ENCODE measurements around the gene SH3RF3. TPM values are rescaled to one million over a fixed set of nuclear protein-coding genes. Genes with fewer than 3 reads are reported as not detected.

SH3RF3 gene
- total and polyA plus RNA-seq, 2 of the 13 experiments (the other 11 are each of a cell fraction or from before 2014, with no cell fraction given): 0.04 TPM; not detected in 1

DNA sequence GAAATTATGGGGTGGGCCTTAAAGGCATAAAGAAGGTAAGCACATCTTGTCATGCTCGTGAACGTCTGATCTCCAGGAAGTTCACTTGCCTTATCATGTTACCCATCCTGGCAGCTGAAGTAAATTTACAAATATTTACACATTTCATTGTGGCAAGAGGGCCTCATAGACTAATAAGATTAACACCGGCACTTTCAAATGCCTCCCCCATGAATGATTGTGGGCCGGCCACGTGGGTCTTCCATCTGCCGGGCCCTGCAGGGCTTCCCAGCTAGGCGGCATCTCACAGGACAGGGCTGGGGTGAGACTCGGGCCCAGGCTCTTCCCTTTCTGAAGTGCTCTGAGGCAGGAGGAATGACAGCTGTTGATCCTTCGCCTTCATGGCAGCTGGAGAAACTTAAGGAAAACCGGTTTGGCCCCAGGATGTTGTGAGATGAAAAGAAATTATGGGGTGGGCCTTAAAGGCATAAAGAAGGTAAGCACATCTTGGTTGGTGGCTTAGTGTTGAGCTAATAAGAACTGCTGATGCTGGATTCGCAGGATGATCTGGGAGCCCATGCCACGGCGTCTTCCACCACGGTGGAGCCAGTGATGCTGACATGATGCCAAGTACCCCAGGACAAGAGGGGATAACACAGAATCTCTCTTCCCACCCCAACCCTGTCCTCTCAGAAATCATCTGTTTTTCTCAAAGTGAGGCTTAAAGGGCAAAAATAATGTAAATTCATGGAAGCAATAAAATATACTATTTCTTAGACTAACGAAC lies 308.5 kb downstream of the SH3RF3 start:
- 50% methylated on average over 14 of the region's 15 CpGs for WGBS (ENCODE audit: low lambda C conversion rate)
- H3K9ac ChIP-seq (ENCODE audit: insufficient read depth, low read depth, low read length): no peak overlapping the region
- in situ Hi-C loops (cut with HindIII; ENCODE audit: extremely low pct_ligation_motif_present, low pct_unique_long_range_greater_than_20kb): no loop called here
- FAIRE-seq (no peak), DNase-seq (ENCODE audit: low spot score) (no peak), ATAC-seq (no peak; the same call in 2 of the 3 replicates)
- H3K4me3 ChIP-seq (replicated peaks in 1 of 3; ENCODE audit: insufficient read depth in 1 of 3, low read depth in 2 of 3, low read length in 3 of 3): no peak overlapping the region
- no peaks in the 10 kb centered on the region for H3K4me1 ChIP-seq (ENCODE audit: insufficient read depth, low read length)
- H3K36me3 ChIP-seq (replicated peaks in 1 of 2; ENCODE audit: control insufficient read depth in 1 of 2, insufficient read depth in 2 of 2, low read length in 2 of 2): no peaks in the 10 kb centered on the region
- TF ChIP-seq, protein P1, sequence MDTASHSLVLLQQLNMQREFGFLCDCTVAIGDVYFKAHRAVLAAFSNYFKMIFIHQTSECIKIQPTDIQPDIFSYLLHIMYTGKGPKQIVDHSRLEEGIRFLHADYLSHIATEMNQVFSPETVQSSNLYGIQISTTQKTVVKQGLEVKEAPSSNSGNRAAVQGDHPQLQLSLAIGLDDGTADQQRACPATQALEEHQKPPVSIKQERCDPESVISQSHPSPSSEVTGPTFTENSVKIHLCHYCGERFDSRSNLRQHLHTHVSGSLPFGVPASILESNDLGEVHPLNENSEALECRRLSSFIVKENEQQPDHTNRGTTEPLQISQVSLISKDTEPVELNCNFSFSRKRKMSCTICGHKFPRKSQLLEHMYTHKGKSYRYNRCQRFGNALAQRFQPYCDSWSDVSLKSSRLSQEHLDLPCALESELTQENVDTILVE (CRISPR knock-in tag; IDR thresholded peaks at IDR 0.05): no peak
- TF ChIP-seq PTBP1 (IDR thresholded peaks at IDR 0.05; ENCODE audit: low read depth, low read length, poor library complexity, severe bottlenecking) (no peak), ZNF891 (CRISPR knock-in tag; IDR thresholded peaks at IDR 0.05) (no peak), ZNF264 (CRISPR knock-in tag; IDR thresholded peaks at IDR 0.05) (no peak), ZNF10 (CRISPR knock-in tag; IDR thresholded peaks at IDR 0.05; ENCODE audit: borderline replicate concordance, low read depth) (no peak), U2AF2 (IDR thresholded peaks at IDR 0.05; ENCODE audit: low read depth, low read length) (no peak), CBX5 (CRISPR knock-in tag; IDR thresholded peaks at IDR 0.05; ENCODE audit: borderline replicate concordance) (no peak), SSRP1 (CRISPR knock-in tag; IDR thresholded peaks at IDR 0.05) (no peak), ZSCAN30 (CRISPR knock-in tag; IDR thresholded peaks at IDR 0.05) (no peak), NFIB (CRISPR knock-in tag; IDR thresholded peaks at IDR 0.05; ENCODE audit: borderline replicate concordance) (no peak), KDM5B (CRISPR knock-in tag; IDR thresholded peaks at IDR 0.05; ENCODE audit: borderline replicate concordance) (no peak)
- TF ChIP-seq, protein P2, sequence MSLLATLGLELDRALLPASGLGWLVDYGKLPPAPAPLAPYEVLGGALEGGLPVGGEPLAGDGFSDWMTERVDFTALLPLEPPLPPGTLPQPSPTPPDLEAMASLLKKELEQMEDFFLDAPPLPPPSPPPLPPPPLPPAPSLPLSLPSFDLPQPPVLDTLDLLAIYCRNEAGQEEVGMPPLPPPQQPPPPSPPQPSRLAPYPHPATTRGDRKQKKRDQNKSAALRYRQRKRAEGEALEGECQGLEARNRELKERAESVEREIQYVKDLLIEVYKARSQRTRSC (CRISPR knock-in tag; IDR thresholded peaks at IDR 0.05; ENCODE audit: low read depth): no peak
- TF ChIP-seq, protein P3, sequence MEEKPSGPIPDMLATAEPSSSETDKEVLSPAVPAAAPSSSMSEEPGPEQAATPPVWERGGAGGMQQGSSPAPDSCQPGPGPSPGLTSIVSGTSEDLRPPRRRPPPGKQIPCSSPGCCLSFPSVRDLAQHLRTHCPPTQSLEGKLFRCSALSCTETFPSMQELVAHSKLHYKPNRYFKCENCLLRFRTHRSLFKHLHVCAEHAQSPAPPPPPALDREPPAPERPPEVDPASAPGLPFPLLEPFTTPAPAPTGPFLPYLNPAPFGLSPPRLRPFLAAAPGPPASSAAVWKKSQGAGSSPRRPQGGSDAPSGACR (CRISPR knock-in tag; IDR thresholded peaks at IDR 0.05): no peak
- BruUV-seq (replicated peaks): no TSS peak
- ChIA-PET CTCF (ENCODE audit: low intra/inter-chr PET ratio, low total read pairs) (no interaction called here), POLR2A (no interaction called here)
- no peaks in the 10 kb centered on the region for H4K20me1 ChIP-seq (ENCODE audit: insufficient read depth, low read length)
- peaks cover 10% of the 10 kb centered on the region for H3K9me3 ChIP-seq (ENCODE audit: low read length)
- H2AFZ ChIP-seq (ENCODE audit: low read length): no peak overlapping the region
- no peak overlapping the region for H3K4me2 ChIP-seq (ENCODE audit: low read depth, low read length)
- intact Hi-C loops (cut with micrococcal nuclease; ENCODE audit: unreplicated experiment): no loop called here
- no peak overlapping the region for H3K27ac ChIP-seq (ENCODE audit: extremely low read length, insufficient read depth, low read length)
- no peaks in the 10 kb centered on the region for H3K79me2 ChIP-seq (ENCODE audit: insufficient read depth, low read length)
- peaks cover 0 to 15% of the 10 kb centered on the region in 2 experiments; a peak in 4 of 5 replicates for H3K27me3 ChIP-seq (ENCODE audit: control insufficient read depth in 1 of 2, insufficient read depth in 2 of 2, low read length in 2 of 2)
